ENCODE measurements around the gene CYP2A13.
"Not testable (repeated sequence)": the region's sequence is repeated elsewhere in the genome, so short reads cannot be mapped to it uniquely, and the experiment has no call there.

DNA sequence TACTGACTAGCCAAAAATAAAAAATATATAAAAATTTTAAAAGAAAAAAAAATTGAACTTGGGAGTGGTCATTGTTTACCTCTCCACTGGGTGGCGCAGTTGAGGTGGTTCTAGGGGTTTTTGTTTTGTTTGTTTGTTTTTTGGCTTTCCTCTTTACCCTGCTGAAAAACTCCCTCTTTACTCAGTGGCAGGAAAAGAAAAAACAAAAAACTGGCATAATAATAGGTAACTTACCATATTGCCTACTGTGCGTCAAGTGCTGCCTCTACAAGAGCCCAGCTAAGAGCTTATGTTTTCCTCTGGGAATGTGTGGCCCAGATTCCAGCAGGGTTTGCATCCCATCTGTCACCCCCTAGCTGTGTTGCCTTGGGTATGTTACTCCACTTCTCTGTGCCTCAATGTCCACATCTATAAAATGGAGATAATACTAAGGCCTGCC lies 38.5 kb downstream of the CYP2A13 start:
- not testable (repeated sequence) for TF ChIP-seq EZH2 (IDR thresholded peaks at IDR 0.05; ENCODE audit: borderline replicate concordance, low read length)
- TF ChIP-seq, protein P1, sequence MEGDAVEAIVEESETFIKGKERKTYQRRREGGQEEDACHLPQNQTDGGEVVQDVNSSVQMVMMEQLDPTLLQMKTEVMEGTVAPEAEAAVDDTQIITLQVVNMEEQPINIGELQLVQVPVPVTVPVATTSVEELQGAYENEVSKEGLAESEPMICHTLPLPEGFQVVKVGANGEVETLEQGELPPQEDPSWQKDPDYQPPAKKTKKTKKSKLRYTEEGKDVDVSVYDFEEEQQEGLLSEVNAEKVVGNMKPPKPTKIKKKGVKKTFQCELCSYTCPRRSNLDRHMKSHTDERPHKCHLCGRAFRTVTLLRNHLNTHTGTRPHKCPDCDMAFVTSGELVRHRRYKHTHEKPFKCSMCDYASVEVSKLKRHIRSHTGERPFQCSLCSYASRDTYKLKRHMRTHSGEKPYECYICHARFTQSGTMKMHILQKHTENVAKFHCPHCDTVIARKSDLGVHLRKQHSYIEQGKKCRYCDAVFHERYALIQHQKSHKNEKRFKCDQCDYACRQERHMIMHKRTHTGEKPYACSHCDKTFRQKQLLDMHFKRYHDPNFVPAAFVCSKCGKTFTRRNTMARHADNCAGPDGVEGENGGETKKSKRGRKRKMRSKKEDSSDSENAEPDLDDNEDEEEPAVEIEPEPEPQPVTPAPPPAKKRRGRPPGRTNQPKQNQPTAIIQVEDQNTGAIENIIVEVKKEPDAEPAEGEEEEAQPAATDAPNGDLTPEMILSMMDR (conservative IDR thresholded peaks at IDR 0.05 in 1 of 2, IDR thresholded peaks at IDR 0.05 in 1 of 2; ENCODE audit: extremely low read depth in 1 of 2, insufficient read depth in 1 of 2, low read depth in 1 of 2, low read length in 2 of 2): peak; percentile 50 to 57

Data from mammary epithelial cell (primary cell).